Activated CD4-positive, alpha-beta T cell treated with anti-CD3 and anti-CD28 coated beads for 24 hours (primary cell): ENCODE results near the gene MOGAT3.

Source experiments
- DNase-seq, 2 donors: peaks; one replicate each; pipeline ENCODE4 v3.0.0-alpha.2; 2020; ENCODE audit warnings: low read depth in 2 of 2

The MOGAT3 gene

GRCh38 chr7:101200862-101201599, at the start of gene MOGAT3:
MOGAT3 (minus strand) TSS chr7:101201036; CDS start chr7:101200854, 182 bp downstream.
- DNase-seq: no peak

- DNase-seq: no peak
Measured at GRCh38 chr7:101250324-101250723, 49.5 kb upstream of the MOGAT3 start.

GRCh38 chr7:101248276-101248675, 47.4 kb upstream of the MOGAT3 start:
- no peak for DNase-seq

- DNase-seq: no peak
Measured at GRCh38 chr7:101245147-101245668, 44.4 kb upstream of the MOGAT3 start.

GRCh38 chr7:101244375-101245146, 43.7 kb upstream of the MOGAT3 start, which contains the start of gene FIS1:
FIS1 (minus strand) TSS chr7:101245081; CDS start chr7:101245004, 77 bp downstream.
- peak; percentile 89 to 90 for DNase-seq

GRCh38 chr7:101243646-101244374, 43.0 kb upstream of the MOGAT3 start:
- no peak for DNase-seq

- no peak for DNase-seq
Measured at GRCh38 chr7:101241443-101242349, 40.9 kb upstream of the MOGAT3 start.

- no peak for DNase-seq
Measured at GRCh38 chr7:101241015-101241363, 40.2 kb upstream of the MOGAT3 start.

GRCh38 chr7:101240226-101241014, 39.6 kb upstream of the MOGAT3 start:
- no peak for DNase-seq

- no peak for DNase-seq
Measured at GRCh38 chr7:101239951-101240220, 39.0 kb upstream of the MOGAT3 start.

- no peak for DNase-seq
Measured at GRCh38 chr7:101239191-101239950, 38.5 kb upstream of the MOGAT3 start.

- no peak for DNase-seq
Measured at GRCh38 chr7:101238226-101239182, 37.7 kb upstream of the MOGAT3 start.

- no peak for DNase-seq
Measured at GRCh38 chr7:101237206-101238067, 36.6 kb upstream of the MOGAT3 start, which contains the start of gene CLDN15. CLDN15 (minus strand) TSS chr7:101237802; CDS start chr7:101237581, 221 bp downstream.

GRCh38 chr7:101236292-101236835, 35.5 kb upstream of the MOGAT3 start:
- no peak for DNase-seq

GRCh38 chr7:101235522-101235921, 34.7 kb upstream of the MOGAT3 start:
- DNase-seq: no peak

- no peak for DNase-seq
Measured at GRCh38 chr7:101235050-101235449, 34.2 kb upstream of the MOGAT3 start.

- no peak for DNase-seq
Measured at GRCh38 chr7:101234636-101235035, 33.8 kb upstream of the MOGAT3 start.
